Chondrocyte (in vitro differentiated cells): ENCODE results near the gene PDLIM5. TPM values are rescaled to one million over a fixed set of nuclear protein-coding genes. Genes with fewer than 3 reads are reported as not detected.

Source experiments
- DNase-seq: peaks from one replicate; pipeline ENCODE4 v3.0.0; 2021; ENCODE audit warnings: mixed read lengths, low spot score
- H3K27ac Mint-ChIP-seq: one replicate; pipeline ENCODE4 v1.8.0; 2021; ENCODE audit warnings: mild to moderate bottlenecking, moderate library complexity, mixed read lengths; ENCODE audit not compliant: unreplicated experiment
- H3K27me3 Mint-ChIP-seq: 2 replicates; pipeline ENCODE4 v1.8.0; 2021; ENCODE audit warnings: low read depth, mixed read lengths
- H3K36me3 Mint-ChIP-seq: 2 replicates; pipeline ENCODE4 v1.8.0; 2021; ENCODE audit warnings: low read depth, mixed read lengths
- H3K4me1 Mint-ChIP-seq: 2 replicates; pipeline ENCODE4 v1.8.0; 2021; ENCODE audit warnings: low read depth, mild to moderate bottlenecking, mixed read lengths
- H3K4me3 Mint-ChIP-seq: one replicate; pipeline ENCODE4 v1.8.0; 2021; ENCODE audit warnings: mild to moderate bottlenecking, moderate library complexity, mixed read lengths; ENCODE audit not compliant: unreplicated experiment
- H3K9me3 Mint-ChIP-seq: 2 replicates; pipeline ENCODE4 v1.8.0; 2021; ENCODE audit warnings: low read depth, mixed read lengths
- total RNA-seq: library from RNA; stranded (reverse); gene quantifications from 3 replicates; pipeline ENCODE4 v1.2.1, GENCODE V29; 2021
- TF ChIP-seq, protein P1 (sequence below): fragments of 200-600 bp; sonication (generic); IDR thresholded peaks from 2 replicates; pipeline ENCODE4 v1.5.0; 2021; ENCODE audit warnings: antibody characterized with exemption, mild to moderate bottlenecking, moderate library complexity

Gene PDLIM5
- total RNA-seq, 1 donor from 2014 or later: 329 TPM

- Mint-ChIP-seq H3K4me1 (peaks cover 6% of the 10 kb centered on the region), H3K27ac (no peak overlapping the region), H3K27me3 (no peaks in the 10 kb centered on the region), H3K36me3 (no peaks in the 10 kb centered on the region), H3K9me3 (peaks cover 3% of the 10 kb centered on the region), H3K4me3 (no peak overlapping the region)
- TF ChIP-seq, protein P1, sequence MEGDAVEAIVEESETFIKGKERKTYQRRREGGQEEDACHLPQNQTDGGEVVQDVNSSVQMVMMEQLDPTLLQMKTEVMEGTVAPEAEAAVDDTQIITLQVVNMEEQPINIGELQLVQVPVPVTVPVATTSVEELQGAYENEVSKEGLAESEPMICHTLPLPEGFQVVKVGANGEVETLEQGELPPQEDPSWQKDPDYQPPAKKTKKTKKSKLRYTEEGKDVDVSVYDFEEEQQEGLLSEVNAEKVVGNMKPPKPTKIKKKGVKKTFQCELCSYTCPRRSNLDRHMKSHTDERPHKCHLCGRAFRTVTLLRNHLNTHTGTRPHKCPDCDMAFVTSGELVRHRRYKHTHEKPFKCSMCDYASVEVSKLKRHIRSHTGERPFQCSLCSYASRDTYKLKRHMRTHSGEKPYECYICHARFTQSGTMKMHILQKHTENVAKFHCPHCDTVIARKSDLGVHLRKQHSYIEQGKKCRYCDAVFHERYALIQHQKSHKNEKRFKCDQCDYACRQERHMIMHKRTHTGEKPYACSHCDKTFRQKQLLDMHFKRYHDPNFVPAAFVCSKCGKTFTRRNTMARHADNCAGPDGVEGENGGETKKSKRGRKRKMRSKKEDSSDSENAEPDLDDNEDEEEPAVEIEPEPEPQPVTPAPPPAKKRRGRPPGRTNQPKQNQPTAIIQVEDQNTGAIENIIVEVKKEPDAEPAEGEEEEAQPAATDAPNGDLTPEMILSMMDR: no peak
- no peak for DNase-seq
These were observed 15.9 kb upstream of the PDLIM5 start for GRCh38 chr4:94435874-94436273.

DNA sequence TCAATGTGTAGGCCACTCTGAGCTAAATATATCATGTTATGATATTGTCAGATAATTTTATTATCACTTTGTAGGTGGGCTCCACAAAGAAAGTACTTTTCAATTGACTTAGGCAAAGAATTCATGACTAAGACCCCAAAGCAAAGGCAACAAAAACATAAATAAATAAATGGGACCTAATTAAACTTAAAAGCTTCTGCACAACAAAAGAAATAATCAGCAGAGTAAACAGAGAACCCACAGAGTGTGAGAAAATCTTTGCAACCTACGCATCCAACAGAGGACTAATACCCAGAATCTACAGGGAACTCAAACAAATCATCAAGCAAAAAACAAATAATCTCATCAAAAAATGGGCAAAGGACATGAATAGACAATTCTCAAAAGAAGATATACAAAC, 15.2 kb upstream of the PDLIM5 start:
- Mint-ChIP-seq H3K4me3 (no peak overlapping the region), H3K9me3 (peaks cover 3% of the 10 kb centered on the region), H3K27me3 (no peaks in the 10 kb centered on the region), H3K27ac (no peak overlapping the region), H3K4me1 (peaks cover 6% of the 10 kb centered on the region), H3K36me3 (no peaks in the 10 kb centered on the region)
- TF ChIP-seq, protein P1: no peak
- DNase-seq: no peak

DNA sequence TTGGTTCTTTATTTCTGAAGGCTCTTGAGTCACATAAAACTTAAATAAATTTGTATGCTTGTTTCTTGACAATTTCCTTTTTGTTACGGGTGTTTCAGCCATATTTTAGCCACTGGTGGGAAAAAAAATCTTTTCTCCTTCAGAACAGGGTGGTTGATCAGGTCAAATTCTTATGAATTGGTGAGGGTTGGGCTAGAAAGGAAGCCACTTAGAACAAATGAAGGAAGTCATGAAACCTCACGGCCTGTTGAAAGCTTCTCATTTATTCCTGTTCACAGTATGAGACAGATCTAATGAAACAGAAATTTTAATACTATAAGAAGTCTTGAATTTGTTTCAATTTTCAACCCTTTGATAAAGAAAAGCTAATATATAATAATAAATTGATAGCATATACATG, 12.1 kb upstream of the PDLIM5 start:
- no peak for DNase-seq
- no peaks in the 10 kb centered on the region for H3K36me3 Mint-ChIP-seq
- TF ChIP-seq, protein P1: no peak
- H3K27ac Mint-ChIP-seq: no peak overlapping the region
- H3K9me3 Mint-ChIP-seq: peaks cover under 1% of the 10 kb centered on the region
- peaks cover 14% of the 10 kb centered on the region for H3K4me1 Mint-ChIP-seq
- H3K27me3 Mint-ChIP-seq: no peaks in the 10 kb centered on the region
- H3K4me3 Mint-ChIP-seq: no peak overlapping the region

GRCh38 chr4:94441838-94442237, 9.9 kb upstream of the PDLIM5 start:
- Mint-ChIP-seq H3K9me3 (peaks cover 7% of the 10 kb centered on the region), H3K27ac (no peak overlapping the region), H3K36me3 (no peaks in the 10 kb centered on the region), H3K4me3 (no peak overlapping the region), H3K4me1 (peaks cover 35% of the 10 kb centered on the region), H3K27me3 (no peaks in the 10 kb centered on the region)
- DNase-seq: no peak
- TF ChIP-seq, protein P1: no peak

DNA sequence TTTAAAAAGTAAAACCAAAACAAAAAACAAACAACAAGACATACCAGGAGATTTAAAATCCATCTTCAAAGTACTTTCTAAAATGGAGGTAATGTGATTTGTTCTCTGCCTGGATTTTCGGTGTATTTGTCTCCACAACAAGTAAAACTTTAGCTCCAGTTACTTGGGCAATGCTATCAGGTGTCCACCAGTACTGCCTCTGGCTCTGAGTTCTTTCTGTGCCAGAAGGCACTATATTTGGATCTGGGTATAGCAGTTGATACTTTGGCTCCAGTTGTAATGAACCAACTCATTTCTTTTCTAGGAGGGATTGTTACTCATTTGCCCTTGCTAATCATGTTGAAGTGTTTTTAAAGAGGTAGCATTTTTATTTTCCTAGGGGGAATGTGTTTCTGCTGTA, 9.5 kb upstream of the PDLIM5 start:
- TF ChIP-seq, protein P1: no peak
- Mint-ChIP-seq H3K27ac (no peak overlapping the region), H3K9me3 (peaks cover 7% of the 10 kb centered on the region), H3K4me1 (peaks cover 39% of the 10 kb centered on the region), H3K4me3 (no peak overlapping the region), H3K27me3 (no peaks in the 10 kb centered on the region), H3K36me3 (no peaks in the 10 kb centered on the region)
- no peak for DNase-seq
